GM23338 (cell line): ENCODE measurements around the gene RGS7. TPM values are rescaled to one million over a fixed set of nuclear protein-coding genes. Genes with fewer than 3 reads are reported as not detected.

Source experiments
- ATAC-seq: fragments of 200-7000 bp; cut with Tn5 transposase; 3 replicates; pipeline ENCODE4 v1.9.1; 2020
- DNase-seq: peaks from one replicate; pipeline ENCODE4 v3.0.0-alpha.2; 2015; ENCODE audit warnings: low spot score
- H2AFZ ChIP-seq: fragments of 200-600 bp; sonication (generic); 2 replicates; pipeline ENCODE4 v1.8.0; 2016; ENCODE audit warnings: antibody characterized with exemption, mild to moderate bottlenecking, moderate library complexity
- H3F3A ChIP-seq: fragments of 200-600 bp; sonication (generic); replicated peaks from 2 replicates; pipeline ENCODE4 v1.8.0; 2017; ENCODE audit warnings: antibody characterized with exemption, mixed run types, low read depth
- H3K27ac ChIP-seq: fragments of 200-600 bp; sonication (generic); 2 replicates; pipeline ENCODE4 v1.6.1; 2016; ENCODE audit warnings: low read depth
- H3K27me3 ChIP-seq: fragments of 200-600 bp; sonication (generic); 2 replicates; pipeline ENCODE4 v1.8.0; 2016; ENCODE audit warnings: mild to moderate bottlenecking, mixed run types, moderate library complexity; ENCODE audit not compliant: insufficient read depth
- H3K36me3 ChIP-seq: fragments of 200-600 bp; sonication (generic); 2 replicates; pipeline ENCODE4 v1.8.0; 2016; ENCODE audit warnings: mild to moderate bottlenecking; ENCODE audit not compliant: insufficient read depth
- H3K4me1 ChIP-seq: fragments of 200-600 bp; sonication (generic); 2 replicates; pipeline ENCODE4 v1.8.0; 2016; ENCODE audit warnings: mild to moderate bottlenecking, moderate library complexity; ENCODE audit not compliant: insufficient read depth
- H3K4me2 ChIP-seq: fragments of 200-600 bp; sonication (generic); 2 replicates; pipeline ENCODE4 v1.7.1; 2017; ENCODE audit warnings: mixed run types
- H3K4me3 ChIP-seq: fragments of 200-600 bp; sonication (generic); 2 replicates; pipeline ENCODE4 v1.6.1; 2016; ENCODE audit warnings: mixed run types
- H3K79me2 ChIP-seq: fragments of 200-600 bp; sonication (generic); replicated peaks from 2 replicates; pipeline ENCODE4 v1.8.0; 2017; ENCODE audit warnings: mild to moderate bottlenecking; ENCODE audit not compliant: insufficient read depth
- H3K9me2 ChIP-seq: fragments of 200-600 bp; sonication (generic); 2 replicates; pipeline ENCODE4 v1.8.0; 2017; ENCODE audit not compliant: insufficient read depth
- H4K20me1 ChIP-seq: fragments of 200-600 bp; sonication (generic); replicated peaks from 2 replicates; pipeline ENCODE4 v1.8.0; 2017; ENCODE audit warnings: mild to moderate bottlenecking; ENCODE audit not compliant: insufficient read depth
- H3K27ac Mint-ChIP-seq: 2 replicates; pipeline ENCODE4 v1.8.0; 2020; ENCODE audit warnings: inconsistent platforms, mild to moderate bottlenecking, moderate library complexity, mixed read lengths
- H3K27me3 Mint-ChIP-seq: 3 replicates; pipeline ENCODE4 v1.8.0; 2022; ENCODE audit warnings: low read depth, mild to moderate bottlenecking, moderate library complexity, mixed read lengths, inconsistent platforms; ENCODE audit not compliant: insufficient read depth, poor library complexity
- H3K36me3 Mint-ChIP-seq: 3 replicates; pipeline ENCODE4 v1.8.0; 2021; ENCODE audit warnings: low read depth, mild to moderate bottlenecking, inconsistent platforms, moderate library complexity, mixed read lengths
- H3K4me1 Mint-ChIP-seq: 3 replicates; pipeline ENCODE4 v1.8.0; 2020; ENCODE audit warnings: mild to moderate bottlenecking, inconsistent platforms, mixed read lengths
- H3K4me3 Mint-ChIP-seq: 3 replicates; pipeline ENCODE4 v1.8.0; 2021; ENCODE audit warnings: moderate library complexity, mild to moderate bottlenecking, inconsistent platforms, mixed read lengths
- H3K9me3 Mint-ChIP-seq: 3 replicates; pipeline ENCODE4 v1.8.0; 2020; ENCODE audit warnings: moderate library complexity, mild to moderate bottlenecking, inconsistent platforms, mixed read lengths
- CTCF ChIP-seq, 2 experiments: fragments of 200-600 bp in 1 of 2; sonication (generic) in 1 of 2; conservative IDR thresholded peaks; 2 replicates each; pipeline versions ENCODE4 v1.5.1 to v1.6.1; 2016 to 2017; ENCODE audit warnings: antibody characterized with exemption in 2 of 2, low read depth in 2 of 2, mild to moderate bottlenecking in 2 of 2, moderate library complexity in 1 of 2
- EZH2 ChIP-seq: fragments of 200-600 bp; sonication (generic); IDR thresholded peaks from one replicate; pipeline ENCODE4 v1.8.0; 2017; ENCODE audit warnings: antibody characterized with exemption, mild to moderate bottlenecking, low read depth; ENCODE audit not compliant: unreplicated experiment
- EZH2phosphoT487 ChIP-seq: fragments of 200-600 bp; sonication (generic); IDR thresholded peaks from one replicate; pipeline ENCODE4 v1.8.1; 2018; ENCODE audit warnings: antibody characterized with exemption; ENCODE audit not compliant: unreplicated experiment
- JUNB ChIP-seq: IDR thresholded peaks from one replicate; pipeline ENCODE4 v1.6.1; 2016; ENCODE audit warnings: antibody characterized with exemption; ENCODE audit not compliant: unreplicated experiment
- STAT1 ChIP-seq: IDR thresholded peaks from one replicate; pipeline ENCODE4 v1.6.1; 2016; ENCODE audit warnings: antibody characterized with exemption; ENCODE audit not compliant: unreplicated experiment
- ZNF114 ChIP-seq: fragments of 250-450 bp; sonication (Bioruptor Pico); IDR thresholded peaks from 2 replicates; pipeline ENCODE4 v1.5.0; 2020; ENCODE audit warnings: mild to moderate bottlenecking, moderate library complexity
- ZNF462 ChIP-seq: fragments of 250-450 bp; sonication (Bioruptor Pico); IDR thresholded peaks from 2 replicates; pipeline ENCODE4 v1.5.0; 2020; ENCODE audit warnings: mild to moderate bottlenecking, moderate library complexity
- polyA plus RNA-seq: library from polyadenylated mRNA; unstranded; fragments of >200 nt; fragmentation: Nextera tagmentation; extraction: Ambion mirVana; gene quantifications from 2 replicates; pipeline ENCODE4 v1.2.1, GENCODE V29; 2016
- total RNA-seq: library from RNA; depleted of rRNA; stranded (reverse); fragments of >200 nt; shearing (Covaris generic); gene quantifications from 2 replicates; pipeline ENCODE4 v1.2.3, GENCODE V29; 2014

The RGS7 gene
- total and polyA plus RNA-seq, 2 experiments from 2014 or later: 2.0 to 2.2 TPM

- Histone ChIP-seq H3K4me2 (no peak overlapping the region), H2AFZ (no peak overlapping the region), H3K79me2 (no peaks in the 10 kb centered on the region), H3K4me1 (no peaks in the 10 kb centered on the region), H3F3A (no peaks in the 10 kb centered on the region), H3K27me3 (no peaks in the 10 kb centered on the region), H3K36me3 (no peaks in the 10 kb centered on the region), H3K4me3 (no peak overlapping the region), H3K9me2 (peaks cover 3% of the 10 kb centered on the region; the same call in 1 of the 2 replicates), H3K27ac (no peak overlapping the region), H4K20me1 (no peaks in the 10 kb centered on the region)
- Mint-ChIP-seq H3K36me3 (no peaks in the 10 kb centered on the region), H3K27me3 (no peaks in the 10 kb centered on the region), H3K4me3 (no peak overlapping the region), H3K9me3 (no peaks in the 10 kb centered on the region), H3K27ac (no peak overlapping the region), H3K4me1 (peaks cover 3% of the 10 kb centered on the region; the same call in 2 of the 3 replicates)
- ATAC-seq (no peak), DNase-seq (no peak)
- TF ChIP-seq EZH2phosphoT487 (no peak), ZNF462 (no peak), EZH2 (no peak), ZNF114 (CRISPR knock-in tag) (no peak)
These were observed 49.4 kb upstream of the RGS7 start for GRCh38 chr1:241406421-241406820.

GRCh38 chr1:241401156-241401555 lies 44.2 kb upstream of the RGS7 start:
- Histone ChIP-seq H3K4me2 (no peak overlapping the region), H3K4me1 (peaks cover 20% of the 10 kb centered on the region), H3K9me2 (peaks cover 3% of the 10 kb centered on the region; the same call in 1 of the 2 replicates), H4K20me1 (no peaks in the 10 kb centered on the region), H3K27me3 (no peaks in the 10 kb centered on the region), H3K79me2 (no peaks in the 10 kb centered on the region), H3F3A (no peaks in the 10 kb centered on the region), H3K27ac (no peak overlapping the region), H3K4me3 (no peak overlapping the region), H3K36me3 (no peaks in the 10 kb centered on the region), H2AFZ (no peak overlapping the region)
- DNase-seq (no peak), ATAC-seq (no peak)
- Mint-ChIP-seq H3K4me1 (peaks cover 22% of the 10 kb centered on the region; the same call in 2 of the 3 replicates), H3K27me3 (no peaks in the 10 kb centered on the region), H3K36me3 (no peaks in the 10 kb centered on the region), H3K27ac (no peak overlapping the region), H3K9me3 (no peaks in the 10 kb centered on the region), H3K4me3 (no peak overlapping the region)
- TF ChIP-seq CTCF (conservative IDR thresholded peaks at IDR 0.05; ENCODE audit: low read depth in 2 of 2) (no peak), JUNB (no peak), EZH2phosphoT487 (no peak), STAT1 (no peak)
